Activated CD4-positive, alpha-beta T cell treated with anti-CD3 and anti-CD28 coated beads, Interleukin-2, amount 10 ng/mL, durations not matched to agents 24 days and 14 days (primary cell): Measurements from ENCODE around the gene TCOF1. TPM values are rescaled to one million over a fixed set of nuclear protein-coding genes. Genes with fewer than 3 reads are reported as not detected.

Source experiments
- DNase-seq: peaks from one replicate; pipeline ENCODE4 v3.0.0; 2022
- H3K27ac Mint-ChIP-seq: one replicate; pipeline ENCODE4 v1.8.0; 2022; ENCODE audit warnings: mild to moderate bottlenecking, mixed read lengths
- H3K27me3 Mint-ChIP-seq: one replicate; pipeline ENCODE4 v1.8.0; 2022; ENCODE audit warnings: mixed read lengths
- H3K36me3 Mint-ChIP-seq: one replicate; pipeline ENCODE4 v1.8.0; 2022; ENCODE audit warnings: low read depth, mild to moderate bottlenecking, mixed read lengths
- H3K4me1 Mint-ChIP-seq: one replicate; pipeline ENCODE4 v1.8.0; 2021; ENCODE audit warnings: mixed read lengths
- H3K4me3 Mint-ChIP-seq: one replicate; pipeline ENCODE4 v1.8.0; 2022; ENCODE audit warnings: mild to moderate bottlenecking, moderate library complexity, mixed read lengths
- H3K9me3 Mint-ChIP-seq: one replicate; pipeline ENCODE4 v1.8.0; 2021; ENCODE audit warnings: mixed read lengths
- intact Hi-C: fragments of 100-400 bp; cut with micrococcal nuclease; formaldehyde crosslinking; loops from one replicate; pipeline ENCODE4 v1.15.1; 2023
- total RNA-seq: library from RNA; stranded (reverse); gene quantifications from 2 replicates; pipeline ENCODE4 v1.2.3, GENCODE V29; 2022

Gene TCOF1
- total RNA-seq, 1 donor from 2014 or later: 130 TPM

- Mint-ChIP-seq H3K36me3 (peaks cover 69% of the 10 kb centered on the region), H3K4me3 (no peak overlapping the region), H3K9me3 (no peaks in the 10 kb centered on the region), H3K4me1 (peaks cover 2% of the 10 kb centered on the region), H3K27me3 (no peaks in the 10 kb centered on the region), H3K27ac (no peak overlapping the region)
- no peak for DNase-seq
- intact Hi-C loops: no loop called here
Observed at GRCh38 chr5:150374651-150375050, 17.2 kb downstream of the TCOF1 start.

- Mint-ChIP-seq H3K4me1 (no peaks in the 10 kb centered on the region), H3K36me3 (peaks cover 64% of the 10 kb centered on the region), H3K27me3 (no peaks in the 10 kb centered on the region), H3K9me3 (no peaks in the 10 kb centered on the region), H3K27ac (no peak overlapping the region), H3K4me3 (no peak overlapping the region)
- DNase-seq: no peak
- intact Hi-C loops: no loop called here
Observed at GRCh38 chr5:150376799-150377771, 19.6 kb downstream of the TCOF1 start.

- intact Hi-C loops: no loop called here
- Mint-ChIP-seq H3K27me3 (no peaks in the 10 kb centered on the region), H3K27ac (no peak overlapping the region), H3K9me3 (no peaks in the 10 kb centered on the region), H3K4me3 (no peak overlapping the region), H3K4me1 (no peaks in the 10 kb centered on the region), H3K36me3 (peaks cover 66% of the 10 kb centered on the region)
- no peak for DNase-seq
Observed at GRCh38 chr5:150377964-150378694, 20.6 kb downstream of the TCOF1 start.

GRCh38 chr5:150384701-150385100, 27.2 kb downstream of the TCOF1 start:
- intact Hi-C loops: no loop called here
- H3K4me3 Mint-ChIP-seq: no peak overlapping the region
- no peaks in the 10 kb centered on the region for H3K27me3 Mint-ChIP-seq
- H3K4me1 Mint-ChIP-seq: no peaks in the 10 kb centered on the region
- H3K27ac Mint-ChIP-seq: no peak overlapping the region
- H3K9me3 Mint-ChIP-seq: no peaks in the 10 kb centered on the region
- H3K36me3 Mint-ChIP-seq: peaks cover 63% of the 10 kb centered on the region
- DNase-seq: no peak

GRCh38 chr5:150386024-150386855, 28.7 kb downstream of the TCOF1 start:
- Mint-ChIP-seq H3K4me3 (no peak overlapping the region), H3K27me3 (no peaks in the 10 kb centered on the region), H3K27ac (no peak overlapping the region), H3K9me3 (no peaks in the 10 kb centered on the region), H3K4me1 (no peaks in the 10 kb centered on the region), H3K36me3 (peaks cover 58% of the 10 kb centered on the region)
- DNase-seq: no peak
- intact Hi-C loops: no loop called here

GRCh38 chr5:150389531-150390266, 32.2 kb downstream of the TCOF1 start:
- Mint-ChIP-seq H3K9me3 (no peaks in the 10 kb centered on the region), H3K4me1 (peaks cover 1% of the 10 kb centered on the region), H3K27me3 (no peaks in the 10 kb centered on the region), H3K27ac (no peak overlapping the region), H3K4me3 (no peak overlapping the region), H3K36me3 (peaks cover 45% of the 10 kb centered on the region)
- no peak for DNase-seq
- intact Hi-C loops: no loop called here

- Mint-ChIP-seq H3K27me3 (no peaks in the 10 kb centered on the region), H3K9me3 (no peaks in the 10 kb centered on the region), H3K36me3 (peaks cover 51% of the 10 kb centered on the region), H3K27ac (no peak overlapping the region), H3K4me3 (no peak overlapping the region), H3K4me1 (peaks cover 1% of the 10 kb centered on the region)
- no peak for DNase-seq
- intact Hi-C loops: no loop called here
Observed at GRCh38 chr5:150391064-150391834, 33.8 kb downstream of the TCOF1 start.

- Mint-ChIP-seq H3K36me3 (peaks cover 50% of the 10 kb centered on the region), H3K9me3 (no peaks in the 10 kb centered on the region), H3K27ac (no peak overlapping the region), H3K4me1 (peaks cover 1% of the 10 kb centered on the region), H3K4me3 (no peak overlapping the region), H3K27me3 (no peaks in the 10 kb centered on the region)
- no peak for DNase-seq
- intact Hi-C loops: no loop called here
Observed at GRCh38 chr5:150391986-150392385, 34.5 kb downstream of the TCOF1 start.

GRCh38 chr5:150392680-150393079, 35.2 kb downstream of the TCOF1 start:
- H3K36me3 Mint-ChIP-seq: peaks cover 52% of the 10 kb centered on the region
- no peaks in the 10 kb centered on the region for H3K9me3 Mint-ChIP-seq
- H3K4me3 Mint-ChIP-seq: no peak overlapping the region
- DNase-seq: no peak
- H3K27me3 Mint-ChIP-seq: no peaks in the 10 kb centered on the region
- intact Hi-C loops: no loop called here
- no peak overlapping the region for H3K27ac Mint-ChIP-seq
- peaks cover 1% of the 10 kb centered on the region for H3K4me1 Mint-ChIP-seq

- no peak for DNase-seq
- H3K36me3 Mint-ChIP-seq: peaks cover 50% of the 10 kb centered on the region
- peaks cover 1% of the 10 kb centered on the region for H3K4me1 Mint-ChIP-seq
- H3K9me3 Mint-ChIP-seq: no peaks in the 10 kb centered on the region
- intact Hi-C loops: no loop called here
- H3K27ac Mint-ChIP-seq: peak overlapping the region; percentile 45
- H3K4me3 Mint-ChIP-seq: no peak overlapping the region
- H3K27me3 Mint-ChIP-seq: no peaks in the 10 kb centered on the region
Observed at GRCh38 chr5:150393096-150393645, 35.7 kb downstream of the TCOF1 start.

- Mint-ChIP-seq H3K4me3 (no peak overlapping the region), H3K36me3 (peaks cover 54% of the 10 kb centered on the region), H3K27ac (no peak overlapping the region), H3K27me3 (no peaks in the 10 kb centered on the region), H3K4me1 (peaks cover 1% of the 10 kb centered on the region), H3K9me3 (no peaks in the 10 kb centered on the region)
- intact Hi-C loops: no loop called here
- no peak for DNase-seq
Observed at GRCh38 chr5:150394131-150394530, 36.6 kb downstream of the TCOF1 start.

- H3K27ac Mint-ChIP-seq: no peak overlapping the region
- no peak overlapping the region for H3K4me3 Mint-ChIP-seq
- no peaks in the 10 kb centered on the region for H3K9me3 Mint-ChIP-seq
- intact Hi-C loops: loop anchor here (5.0 kb wide), 1 partner anchor 42 kb away; no protein-coding TSS in a partner anchor
- no peaks in the 10 kb centered on the region for H3K27me3 Mint-ChIP-seq
- peaks cover 54% of the 10 kb centered on the region for H3K36me3 Mint-ChIP-seq
- DNase-seq: no peak
- H3K4me1 Mint-ChIP-seq: peaks cover 1% of the 10 kb centered on the region
Observed at GRCh38 chr5:150394912-150395687, 37.6 kb downstream of the TCOF1 start.
